Measurements from ENCODE around the gene TSHZ2.
"Not testable (repeated sequence)": the region's sequence is repeated elsewhere in the genome, so short reads cannot be mapped to it uniquely, and the experiment has no call there.

DNA sequence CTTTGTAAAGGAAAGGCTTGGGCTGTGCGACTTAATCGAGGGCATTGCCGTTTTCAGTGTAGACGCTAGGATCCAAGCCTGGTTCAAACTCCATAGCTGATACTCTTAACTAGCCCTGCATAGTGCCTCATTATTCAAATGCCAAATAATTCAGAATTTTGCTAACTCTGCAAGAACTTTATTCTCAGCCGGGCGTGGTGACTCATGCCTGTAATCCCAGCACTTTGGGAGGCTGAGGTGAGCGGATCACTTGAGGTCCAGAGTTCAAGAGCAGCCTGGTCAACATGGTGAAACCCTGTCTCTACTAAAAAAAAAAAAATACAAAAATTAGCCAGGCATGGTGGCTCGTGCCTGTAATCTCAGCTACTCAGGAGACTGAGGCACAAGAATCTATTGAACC, 394.8 kb downstream of the TSHZ2 start:
- TF ChIP-seq ELF4, SP1 (IDR thresholded peaks at IDR 0.05): not testable (repeated sequence)

Measured in HEK293T (cell line).